GM19463 (cell line): ENCODE results near the gene TIA1.
"Not testable (repeated sequence)": the region's sequence is repeated elsewhere in the genome, so short reads cannot be mapped to it uniquely, and the experiment has no call there.

Source experiments
- ATAC-seq: cut with Tn5 transposase; IDR thresholded peaks from one replicate; pipeline ENCODE4 v1.9.1; 2021; ENCODE audit warnings: mild to moderate bottlenecking, moderate library complexity; ENCODE audit not compliant: unreplicated experiment

The TIA1 gene

DNA sequence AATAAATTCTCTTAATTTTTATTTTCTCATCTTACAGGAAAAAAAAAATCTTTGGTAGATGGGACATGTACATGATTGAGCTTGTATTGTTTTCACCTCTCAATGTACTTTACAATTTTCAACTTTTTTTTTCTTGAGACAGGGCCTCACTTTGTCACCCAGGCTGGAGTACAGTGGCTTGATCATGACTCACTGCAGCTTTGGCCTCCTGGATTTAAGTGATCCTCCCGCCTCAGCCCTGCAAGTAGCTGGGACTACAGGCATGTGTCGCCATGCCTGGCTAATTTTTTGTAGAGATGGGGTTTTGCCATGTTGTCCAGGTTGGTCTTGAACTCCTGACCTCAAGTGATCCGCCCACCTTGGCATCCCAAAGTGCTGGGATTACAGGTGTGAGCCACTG lies 25.1 kb downstream of the TIA1 start:
- not testable (repeated sequence) for ATAC-seq

DNA sequence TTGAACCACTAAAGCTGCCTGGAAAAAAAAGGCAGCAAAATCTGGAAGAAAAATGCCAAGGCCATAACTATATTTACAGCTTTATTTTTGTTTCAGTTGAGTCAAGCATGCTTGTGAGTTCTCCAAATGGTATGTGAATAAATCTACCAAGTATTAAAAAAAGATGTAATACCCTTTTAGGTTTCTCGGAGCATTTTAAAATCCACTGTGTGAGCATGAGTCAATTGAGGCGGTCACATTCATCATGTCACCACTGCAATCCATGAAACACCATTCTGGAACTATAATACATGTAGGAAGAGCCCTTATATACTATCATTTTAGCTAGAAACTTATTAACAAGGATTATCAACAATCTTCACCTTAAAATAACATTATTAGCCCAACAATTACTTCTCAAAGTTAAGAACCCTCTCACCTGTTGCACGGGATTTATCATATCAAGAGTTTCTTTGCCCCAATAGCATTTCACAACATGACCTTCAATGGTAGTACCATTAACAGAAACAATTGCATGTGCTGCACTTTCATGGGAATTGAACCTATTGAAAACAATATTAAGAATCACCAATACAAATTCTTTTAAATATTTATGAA lies 33.4 kb downstream of the TIA1 start:
- ATAC-seq = no peak

DNA sequence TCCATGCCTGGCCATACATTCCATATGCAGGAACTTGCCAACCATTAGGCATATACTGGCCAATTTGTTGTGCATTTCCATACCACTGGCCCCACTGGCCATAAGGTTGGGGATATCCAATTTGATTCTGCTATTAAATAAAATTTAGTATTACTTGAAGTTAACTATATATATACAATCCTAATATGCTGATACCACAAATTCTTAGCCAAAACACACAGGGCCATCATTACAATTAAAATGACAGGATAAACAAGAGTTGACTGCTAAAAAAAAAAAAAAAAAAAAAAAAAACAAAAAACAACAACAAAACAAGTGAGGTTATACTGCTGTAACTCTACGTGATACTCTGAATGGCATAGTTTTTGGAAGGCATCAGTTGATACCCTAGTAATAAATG lies 34.1 kb downstream of the TIA1 start:
- ATAC-seq = no peak

DNA sequence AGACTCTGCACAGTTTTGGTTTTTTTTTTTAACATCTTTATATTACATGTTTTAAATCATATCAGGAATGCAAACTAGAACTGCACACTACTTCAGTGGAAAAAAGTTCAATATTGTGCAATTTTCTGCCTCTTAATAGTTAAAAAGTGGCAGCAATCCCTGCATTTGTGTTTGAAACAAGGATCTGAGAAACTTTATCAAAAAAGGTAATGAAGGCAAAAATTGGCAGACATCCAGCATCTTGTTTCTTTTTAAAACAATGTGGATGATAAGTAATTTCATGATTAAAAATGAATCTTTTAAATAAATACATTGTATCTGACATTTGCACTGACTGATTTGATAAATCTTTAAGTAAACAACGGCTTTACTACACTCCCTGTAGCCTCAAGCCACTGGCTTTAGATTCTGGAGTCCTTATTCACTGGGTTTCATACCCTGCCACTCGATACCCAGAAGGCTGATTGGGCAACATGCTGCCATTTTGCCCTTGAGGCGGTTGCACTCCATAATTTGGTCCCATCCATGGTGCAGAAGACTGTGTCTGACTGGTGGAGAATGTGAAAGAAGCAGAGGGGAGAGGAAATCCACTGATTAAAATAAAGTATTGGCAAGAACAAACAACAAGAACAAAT lies 36.0 kb downstream of the TIA1 start:
- no peak for ATAC-seq

- no peak for ATAC-seq
These were observed 36.8 kb downstream of the TIA1 start for GRCh38 chr2:70211595-70211994.

GRCh38 chr2:70204452-70204851 lies 44.0 kb downstream of the TIA1 start:
- ATAC-seq = no peak

DNA sequence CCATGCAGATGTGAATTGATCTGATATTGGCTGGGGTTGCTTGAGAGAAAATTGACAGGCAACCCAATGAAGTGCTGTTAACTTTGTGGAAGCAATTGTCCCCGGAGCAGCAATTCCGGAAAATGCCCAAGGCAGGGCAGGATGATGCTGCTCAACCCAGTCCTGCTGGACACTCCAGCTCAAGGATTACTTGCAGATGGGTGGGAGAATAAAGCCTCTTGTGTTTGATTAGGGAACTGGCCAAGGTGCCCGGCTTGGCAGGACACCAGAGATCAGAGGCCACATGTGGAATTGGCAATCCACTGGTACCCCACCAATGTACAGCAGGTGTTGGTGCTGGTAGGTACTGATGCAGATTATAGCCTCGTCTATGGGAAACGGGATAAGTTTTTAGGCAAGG lies 45.3 kb downstream of the TIA1 start:
- ATAC-seq = no peak

DNA sequence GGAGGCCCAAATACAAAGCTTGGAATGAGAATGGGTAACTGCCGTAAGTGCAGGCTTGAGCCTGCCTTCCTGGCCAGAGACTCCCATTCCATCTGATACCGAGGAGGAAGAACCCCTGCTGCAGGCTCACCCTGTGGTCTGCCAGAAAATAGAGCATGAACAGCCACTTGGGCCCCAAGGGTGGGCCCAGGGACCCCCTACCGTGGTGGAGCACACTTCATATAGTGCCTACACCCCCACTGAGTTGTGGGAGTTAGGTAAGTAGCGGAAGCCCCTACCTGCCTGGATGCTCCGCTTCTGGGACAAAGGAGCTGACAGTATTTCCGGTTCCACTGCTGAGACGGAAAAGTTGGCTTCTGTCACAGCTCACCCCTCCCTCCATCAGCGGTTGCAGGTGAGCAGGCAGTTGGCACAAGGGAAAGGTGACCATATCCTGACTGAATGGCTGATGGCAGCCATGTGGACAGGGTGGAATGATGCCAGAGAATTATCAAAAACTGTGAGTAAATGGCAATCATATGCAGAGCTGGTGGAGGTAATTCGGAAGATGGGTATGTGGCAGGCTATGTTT lies 46.1 kb downstream of the TIA1 start:
- ATAC-seq = no peak

DNA sequence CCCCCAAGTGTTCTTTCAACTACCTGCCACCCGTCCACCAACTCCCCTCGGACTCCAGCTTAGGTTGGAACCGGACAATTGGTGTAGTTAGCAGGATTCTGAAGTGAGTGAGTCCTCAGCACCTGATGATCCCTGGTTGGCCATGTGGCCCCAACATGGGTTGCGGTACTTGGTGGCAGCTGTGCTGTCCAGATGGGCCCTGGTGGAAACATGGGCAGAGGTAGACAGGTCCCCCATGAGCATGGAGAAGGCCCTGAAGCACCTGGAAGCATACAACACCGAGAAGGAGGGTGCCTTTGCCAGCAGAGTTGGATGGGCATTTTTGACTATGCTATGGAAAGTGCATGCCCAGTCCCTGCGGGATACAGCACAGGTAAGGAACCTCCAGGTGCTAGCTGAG lies 46.6 kb downstream of the TIA1 start:
- ATAC-seq = no peak

- no peak for ATAC-seq
These were observed 47.1 kb downstream of the TIA1 start for GRCh38 chr2:70201225-70201768.

- no peak for ATAC-seq
These were observed 49.0 kb downstream of the TIA1 start for GRCh38 chr2:70199320-70199864.

DNA sequence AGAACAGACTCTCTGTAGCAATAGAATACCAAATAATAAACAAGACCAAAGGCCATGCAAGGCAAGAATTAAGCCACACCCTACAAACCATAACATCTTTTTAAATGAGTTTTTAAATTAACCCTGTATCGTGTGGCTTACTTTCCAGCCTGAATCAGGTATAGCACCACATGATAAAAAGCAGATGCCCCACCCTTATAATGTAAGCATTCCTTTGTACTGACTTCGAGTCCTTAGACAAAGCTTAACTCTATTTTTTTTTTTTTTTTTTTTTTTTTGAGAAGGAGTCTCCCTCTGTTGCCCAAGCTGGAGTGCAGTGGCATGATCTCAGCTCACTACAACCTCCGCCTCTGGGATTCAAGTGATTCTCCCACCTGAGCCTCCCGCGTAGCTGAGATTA lies 55.9 kb downstream of the TIA1 start:
- no peak for ATAC-seq

GRCh38 chr2:70191244-70191735 lies 57.1 kb downstream of the TIA1 start:
- ATAC-seq = no peak

DNA sequence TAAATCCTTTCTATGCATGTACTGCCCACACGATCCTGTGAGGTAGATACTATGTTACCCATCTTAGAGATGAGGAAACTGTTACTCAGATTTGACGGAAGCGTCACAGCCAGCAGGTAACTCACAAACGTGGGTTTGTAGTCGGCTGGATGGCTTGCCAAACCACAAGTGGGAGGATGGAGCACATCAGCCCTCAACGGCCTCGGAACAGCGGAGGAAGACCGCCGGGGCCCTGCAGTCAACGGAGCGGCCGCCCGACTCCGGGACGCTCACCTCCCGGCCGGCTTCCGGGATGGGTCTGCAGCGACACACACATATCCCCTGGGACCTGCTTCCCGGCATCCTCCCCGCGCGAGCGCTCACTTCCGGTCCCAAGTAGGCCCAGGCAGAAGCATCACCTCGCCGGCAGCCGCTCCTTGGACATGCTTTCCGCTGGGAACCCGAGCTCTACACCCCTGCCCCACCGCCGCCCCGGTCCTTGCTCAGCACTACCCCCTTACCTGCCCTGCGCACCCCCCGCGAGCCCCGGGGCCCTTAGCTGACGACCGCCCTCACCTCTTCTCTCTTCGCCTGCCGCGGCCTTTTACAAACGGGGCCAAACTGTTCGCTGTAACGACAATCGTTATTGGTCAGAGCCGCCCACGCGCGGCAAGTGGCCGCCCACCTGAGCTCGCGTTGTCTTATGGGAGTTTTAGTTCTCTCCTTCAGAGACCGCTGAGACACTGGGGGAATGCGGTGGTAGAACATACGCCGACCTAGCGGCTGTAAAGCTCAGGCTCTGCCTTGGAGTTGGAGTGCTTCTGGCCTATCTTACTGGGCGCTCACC lies 57.8 kb downstream of the TIA1 start, which contains the start of gene C2orf42:
Gene C2orf42 (minus strand): TSS at position 602 of the 826 bp plus-strand sequence. CDS start 9,034 bp downstream, outside the sequence.
- ATAC-seq = peak; percentile 80

DNA sequence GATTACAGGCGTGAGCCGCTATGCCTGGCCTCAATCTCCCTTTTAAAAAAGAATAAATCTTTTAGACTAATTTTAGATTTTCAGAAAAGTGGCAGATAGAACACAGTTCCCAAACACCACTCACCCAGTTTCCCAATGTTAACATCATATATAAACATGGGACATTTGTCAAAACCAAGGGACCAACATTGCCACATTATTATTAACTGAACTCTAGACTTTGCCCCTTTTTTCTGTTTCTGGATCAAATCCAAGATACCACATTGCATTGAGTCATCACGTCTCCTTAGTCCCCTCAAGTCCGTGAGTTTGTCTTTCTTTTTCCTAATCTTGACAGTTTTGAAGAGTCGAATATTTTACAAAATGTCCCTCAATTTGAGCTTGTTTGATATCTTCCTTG lies 60.0 kb downstream of the TIA1 start:
- ATAC-seq = no peak

DNA sequence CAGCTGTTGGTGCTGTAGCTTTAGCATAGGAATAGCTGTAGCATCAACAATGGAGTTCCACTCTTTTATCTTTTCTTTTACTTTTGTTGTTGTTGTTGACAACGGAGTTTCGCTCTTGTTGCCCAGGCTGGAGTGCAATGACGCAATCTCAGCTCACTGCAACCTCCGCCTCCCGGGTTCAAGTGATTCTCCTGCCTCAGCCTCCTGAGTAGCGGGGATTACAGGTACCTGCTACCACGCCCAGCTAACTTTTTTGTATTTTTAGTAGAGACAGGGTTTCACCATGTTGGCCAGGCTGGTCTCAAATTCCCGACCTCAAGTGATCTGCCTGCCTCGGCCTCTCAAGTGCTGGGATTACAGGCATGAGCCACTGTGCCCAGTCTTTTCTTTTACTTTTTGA lies 61.3 kb downstream of the TIA1 start:
- not testable (repeated sequence) for ATAC-seq

- no peak for ATAC-seq
These were observed 65.7 kb downstream of the TIA1 start for GRCh38 chr2:70182689-70183088.

DNA sequence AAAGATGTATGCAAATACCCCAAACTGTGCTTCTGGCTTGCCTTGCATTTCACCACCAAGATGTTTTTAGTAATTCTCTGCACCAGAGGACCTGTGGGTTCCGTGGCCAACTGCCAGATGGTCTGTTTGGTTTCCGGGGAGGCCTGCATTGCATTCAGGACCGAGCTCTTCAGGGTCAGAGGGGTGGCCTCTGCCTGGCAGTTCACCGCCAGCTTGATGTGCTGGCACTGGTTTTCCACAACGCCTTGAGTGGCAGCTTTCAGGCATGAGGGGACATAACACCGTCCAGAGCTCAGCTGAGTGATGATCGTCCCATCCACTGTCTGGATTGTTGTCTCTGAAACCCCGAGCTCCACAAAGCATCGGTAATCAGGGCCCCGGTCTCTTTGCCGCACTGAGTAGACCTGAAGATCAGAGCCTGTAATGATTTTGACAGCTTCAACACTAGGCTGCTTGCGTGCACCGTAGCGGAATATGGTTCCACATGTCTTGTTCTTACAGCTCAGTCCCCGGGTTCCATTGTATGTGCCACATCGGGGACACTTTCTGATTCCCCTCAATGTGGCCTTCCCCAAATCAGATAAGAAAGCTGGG lies 67.0 kb downstream of the TIA1 start:
- no peak for ATAC-seq

GRCh38 chr2:70173520-70173919 lies 74.9 kb downstream of the TIA1 start:
- no peak for ATAC-seq

- ATAC-seq = not testable (repeated sequence)
These were observed 78.7 kb downstream of the TIA1 start for GRCh38 chr2:70169654-70170245.
